Activated T-cell treated with anti-CD3 and anti-CD28 coated beads, Interleukin-2, amount 50 U/mL, for 48 hours (primary cell): ENCODE measurements around the gene NOP9.
A peak's percentile ranks its signal among the peaks of the same experiment; 100 is the strongest.

Experiments
- DNase-seq, 2 experiments: peaks; one replicate each; pipeline ENCODE4 v3.0.0-alpha.2; 2020

NOP9 gene

GRCh38 chr14:24283796-24284460 lies 15.7 kb upstream of the NOP9 start:
- no peak for DNase-seq

- no peak for DNase-seq
Measured at GRCh38 chr14:24284501-24285035, 15.1 kb upstream of the NOP9 start.

GRCh38 chr14:24285351-24285750 lies 14.3 kb upstream of the NOP9 start:
- DNase-seq: no peak

GRCh38 chr14:24286996-24287395 lies 12.7 kb upstream of the NOP9 start:
- no peak for DNase-seq

GRCh38 chr14:24289649-24290280 lies 9.9 kb upstream of the NOP9 start:
- DNase-seq: peak; percentile 75 to 80

GRCh38 chr14:24290746-24291145 lies 8.9 kb upstream of the NOP9 start:
- no peak for DNase-seq

GRCh38 chr14:24291446-24292117 lies 8.1 kb upstream of the NOP9 start:
- DNase-seq: no peak

GRCh38 chr14:24292118-24292807 lies 7.4 kb upstream of the NOP9 start:
- no peak for DNase-seq

- no peak for DNase-seq
Measured at GRCh38 chr14:24293525-24293924, 6.1 kb upstream of the NOP9 start.

- peak; percentile 77 to 82 for DNase-seq
Measured at GRCh38 chr14:24296341-24297157, 3.1 kb upstream of the NOP9 start.

GRCh38 chr14:24297190-24297964 lies 2.3 kb upstream of the NOP9 start:
- DNase-seq: no peak

GRCh38 chr14:24298892-24299254 lies 777 bp upstream of the NOP9 start:
- DNase-seq: no peak

GRCh38 chr14:24300326-24300980 lies 803 bp downstream of the NOP9 start:
- DNase-seq: no peak

- DNase-seq: no peak
Measured at GRCh38 chr14:24304019-24304387, 4.4 kb downstream of the NOP9 start.

- DNase-seq: no peak
Measured at GRCh38 chr14:24307156-24307574, 7.5 kb downstream of the NOP9 start.

GRCh38 chr14:24307575-24308341 lies 8.1 kb downstream of the NOP9 start, which contains the start of gene CIDEB:
Gene CIDEB, minus strand, starts transcription at chr14:24307977. Its CDS starts 119 bp downstream, at chr14:24307858.
- DNase-seq: peak; percentile 72 to 74

- no peak for DNase-seq
Measured at GRCh38 chr14:24308342-24309124, 8.9 kb downstream of the NOP9 start.

- DNase-seq: no peak
Measured at GRCh38 chr14:24309538-24310264, 10.1 kb downstream of the NOP9 start, which contains the start of gene LTB4R2. Gene LTB4R2, plus strand, starts transcription at chr14:24310140. Its CDS starts 525 bp downstream, at chr14:24310665.

- DNase-seq: no peak
Measured at GRCh38 chr14:24310265-24310645, 10.6 kb downstream of the NOP9 start.
